HepG2 (cell line): ENCODE measurements around the gene GINS2. TPM values are rescaled to one million over a fixed set of nuclear protein-coding genes. Genes with fewer than 3 reads are reported as not detected.
A peak's percentile ranks its signal among the peaks of the same experiment; 100 is the strongest.

ENCODE experiments used
- ATAC-seq: fragments of 200-7000 bp; cut with Tn5 transposase; 3 replicates; pipeline ENCODE4 v1.9.1; 2020; ENCODE audit warnings: mild to moderate bottlenecking, moderate library complexity
- BruUV-seq: library from RNA; stranded (reverse); fragments of 400-500 nt; replicated peaks from 2 replicates; lab custom pipeline; 2021; lab: Mats Ljungman, UMichigan
- CTCF ChIA-PET: fragments of 300-600 bp; formaldehyde crosslinking; extraction: SDS; loops from one replicate; lab custom pipeline; 2021; ENCODE audit warnings: low total read pairs, inconsistent platforms, low intra/inter-chr PET ratio; lab: Yijun Ruan, JAX
- POLR2A ChIA-PET: fragments of 350-600 bp; sonication (Branson Sonifier 250); formaldehyde crosslinking; loops from one replicate; lab custom pipeline; 2020; ENCODE audit warnings: antibody characterized with exemption, inconsistent platforms; lab: Yijun Ruan, JAX
- DNase-seq: peaks from one replicate; pipeline ENCODE4 v3.0.0-alpha.2; 2015; ENCODE audit warnings: low spot score
- FAIRE-seq: peaks from 3 replicates; lab custom pipeline; 2011; peaks lifted over from hg19 to GRCh38; lab: Jason Lieb, UNC
- H2AFZ ChIP-seq: one replicate; pipeline ENCODE4 v1.6.1; 2011; ENCODE audit warnings: low read length, inconsistent platforms
- H3K27ac ChIP-seq: fragments of 300-600 bp; 3 replicates; pipeline ENCODE4 v1.8.0; 2011; ENCODE audit warnings: mixed run types, mild to moderate bottlenecking, mixed read lengths, low read length, inconsistent platforms; ENCODE audit not compliant: insufficient read depth; ENCODE audit errors: extremely low read length
- H3K27me3 ChIP-seq, 2 experiments: fragments of 200-600 bp in 1 of 2; 2 replicates in 1 of 2; 3 replicates in 1 of 2; pipeline versions ENCODE4 v1.6.0 to v1.8.0; 2011; ENCODE audit warnings: low read length in 2 of 2, mild to moderate bottlenecking in 2 of 2, moderate library complexity in 2 of 2, inconsistent platforms in 1 of 2; ENCODE audit not compliant: insufficient read depth in 2 of 2, control insufficient read depth in 1 of 2
- H3K36me3 ChIP-seq, 2 experiments: fragments of 200-600 bp in 1 of 2; replicated peaks in 1 of 2; 2 replicates in 1 of 2; 3 replicates in 1 of 2; pipeline versions ENCODE4 v1.5.1 to v1.8.0; 2011; ENCODE audit warnings: low read length in 2 of 2, inconsistent platforms in 1 of 2; ENCODE audit not compliant: insufficient read depth in 2 of 2, control insufficient read depth in 1 of 2
- H3K4me1 ChIP-seq: 2 replicates; pipeline ENCODE4 v1.5.1; 2012; ENCODE audit warnings: low read length, inconsistent platforms; ENCODE audit not compliant: insufficient read depth
- H3K4me2 ChIP-seq: 2 replicates; pipeline ENCODE4 v1.6.0; 2011; ENCODE audit warnings: low read depth, low read length, inconsistent platforms
- H3K4me3 ChIP-seq, 3 experiments: fragments of 200-600 bp in 1 of 3; sonication (generic), shearing (Covaris generic) in 1 of 3; replicated peaks in 1 of 3; 2 replicates each; pipeline ENCODE4 v1.5.1; 2011 to 2016; ENCODE audit warnings: low read length in 3 of 3, inconsistent platforms in 2 of 3, low read depth in 2 of 3, mild to moderate bottlenecking in 2 of 3, control low read depth in 1 of 3, mixed read lengths in 1 of 3; ENCODE audit not compliant: insufficient read depth in 1 of 3
- H3K79me2 ChIP-seq: one replicate; pipeline ENCODE4 v1.6.1; 2011; ENCODE audit warnings: low read length, inconsistent platforms; ENCODE audit not compliant: insufficient read depth
- H3K9ac ChIP-seq: 2 replicates; pipeline ENCODE4 v1.6.0; 2011; ENCODE audit warnings: mild to moderate bottlenecking, low read depth, low read length, inconsistent platforms; ENCODE audit not compliant: insufficient read depth
- H3K9me3 ChIP-seq: 2 replicates; pipeline ENCODE4 v1.5.1; 2012; ENCODE audit warnings: mild to moderate bottlenecking, low read length
- H4K20me1 ChIP-seq: 2 replicates; pipeline ENCODE4 v1.6.0; 2011; ENCODE audit warnings: inconsistent platforms, mild to moderate bottlenecking, low read length, moderate library complexity; ENCODE audit not compliant: insufficient read depth
- HMG20B ChIP-seq: conservative IDR thresholded peaks from 2 replicates; pipeline ENCODE4 v1.6.1; 2016; ENCODE audit warnings: missing genetic modification reagents, missing compliant biosample characterization
- TAF15 ChIP-seq: fragments of 200-400 bp; formaldehyde crosslinking; IDR thresholded peaks from one replicate; pipeline ENCODE4 v1.6.1; 2018; ENCODE audit warnings: mild to moderate bottlenecking, low read depth, low read length; ENCODE audit not compliant: poor library complexity, severe bottlenecking
- ZNF768 ChIP-seq: sonication (generic); formaldehyde crosslinking; IDR thresholded peaks from 2 replicates; pipeline ENCODE4 v1.4.0; 2020; ENCODE audit warnings: missing genetic modification reagents
- WGBS: methylation state at CpG from one replicate; pipeline ENCODE4 v1.1.6; 2017; ENCODE audit warnings: low lambda C conversion rate; 5-methylcytosine and 5-hydroxymethylcytosine counted together
- in situ Hi-C: cut with HindIII; loops from 2 replicates; pipeline ENCODE4 v1.10.0; 2017; ENCODE audit warnings: low pct_unique_long_range_greater_than_20kb; ENCODE audit not compliant: extremely low pct_ligation_motif_present
- intact Hi-C: fragments of 100-400 bp; cut with micrococcal nuclease; formaldehyde crosslinking; loops from one replicate; pipeline ENCODE4 v1.10.0; 2022; ENCODE audit not compliant: unreplicated experiment
- polyA plus RNA-seq, 8 experiments: library from polyadenylated mRNA; depleted of rRNA in 3 of 8; stranded (reverse) in 7 of 8; unstranded in 1 of 8; fragments of >200 nt; fragmentation: Illumina TruSeq in 4 of 8; extraction: Trizol in 4 of 8; gene quantifications; 2 replicates each; pipeline versions ENCODE4 v1.2.1 to v1.2.3, GENCODE V29; 2011 to 2016; ENCODE audit warnings: low read depth in 4 of 8, missing spikeins in 1 of 8, mixed read lengths in 1 of 8; ENCODE audit not compliant: insufficient read depth in 1 of 8
- total RNA-seq, 5 experiments: library from RNA; depleted of rRNA; stranded (reverse); fragments of >200 nt; fragmentation: Illumina TruSeq; extraction: Trizol; gene quantifications; 2 replicates each; pipeline ENCODE4 v1.2.3, GENCODE V29; 2016; ENCODE audit warnings: low read depth in 1 of 5
- TF ChIP-seq, protein P1 (sequence below): sonication (generic); formaldehyde crosslinking; IDR thresholded peaks from 2 replicates; pipeline ENCODE4 v1.5.1; 2020; ENCODE audit warnings: mild to moderate bottlenecking, missing genetic modification reagents, moderate library complexity

Gene GINS2
- total and polyA plus RNA-seq, 2 of the 13 experiments (the other 11 are each of a cell fraction or from before 2014, with no cell fraction given): 10.6 to 48.3 TPM

DNA sequence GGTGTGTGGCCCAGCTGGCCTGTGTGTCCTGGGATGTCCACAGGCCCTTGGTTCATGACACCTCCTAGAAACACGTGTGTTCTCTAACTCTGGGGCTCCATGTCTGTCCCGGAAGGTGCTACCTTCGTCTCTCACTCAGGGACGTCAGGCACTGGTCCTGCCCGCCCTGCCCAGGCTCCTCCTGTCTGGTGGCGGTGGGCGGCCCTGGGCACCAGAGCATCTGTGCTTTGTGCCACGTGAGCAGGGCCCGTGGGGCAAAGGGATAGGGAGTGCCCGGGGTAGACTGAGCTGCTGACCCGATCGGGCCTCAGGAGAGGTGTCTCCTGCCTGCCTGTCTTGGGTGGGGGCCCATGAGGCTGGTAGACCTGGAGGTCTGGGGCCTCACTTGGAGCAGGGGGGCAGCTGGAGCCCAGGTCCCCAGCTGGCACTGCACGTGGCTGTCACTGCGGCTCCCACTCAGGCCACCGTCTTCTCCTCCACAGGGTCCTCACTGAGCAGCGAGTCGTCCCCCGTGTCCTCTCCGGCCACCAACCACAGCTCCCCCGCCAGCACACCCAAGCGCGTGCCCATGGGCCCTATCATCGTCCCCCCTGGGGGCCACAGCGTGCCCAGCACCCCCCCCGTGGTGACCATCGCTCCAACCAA, 40.6 kb downstream of the GINS2 start:
- intact Hi-C loops (no loop called here), in situ Hi-C loops (no loop called here)
- FAIRE-seq: no peak
- ChIA-PET CTCF (no interaction called here), POLR2A (no interaction called here)
- Histone ChIP-seq H3K79me2 (peaks cover 26% of the 10 kb centered on the region), H3K9me3 (no peaks in the 10 kb centered on the region), H2AFZ (no peak overlapping the region), H3K27ac (no peak overlapping the region), H3K4me1 (peaks cover 47% of the 10 kb centered on the region), H3K27me3 (no peaks in the 10 kb centered on the region), H3K36me3 (peaks cover 33% of the 10 kb centered on the region in 2 experiments), H3K4me2 (no peak overlapping the region), H4K20me1 (peaks cover 79% of the 10 kb centered on the region), H3K4me3 (no peak overlapping the region), H3K9ac (no peak overlapping the region)
- ATAC-seq: no peak
- no peak for DNase-seq
- 97% methylated on average over 23 of the region's 26 CpGs for WGBS
- TF ChIP-seq ZNF768 (CRISPR knock-in tag) (peak; percentile 4; the same call in 1 of the 2 replicates), HMG20B (CRISPR knock-in tag) (no peak), TAF15 (peak; percentile 53)
- TF ChIP-seq, protein P1, sequence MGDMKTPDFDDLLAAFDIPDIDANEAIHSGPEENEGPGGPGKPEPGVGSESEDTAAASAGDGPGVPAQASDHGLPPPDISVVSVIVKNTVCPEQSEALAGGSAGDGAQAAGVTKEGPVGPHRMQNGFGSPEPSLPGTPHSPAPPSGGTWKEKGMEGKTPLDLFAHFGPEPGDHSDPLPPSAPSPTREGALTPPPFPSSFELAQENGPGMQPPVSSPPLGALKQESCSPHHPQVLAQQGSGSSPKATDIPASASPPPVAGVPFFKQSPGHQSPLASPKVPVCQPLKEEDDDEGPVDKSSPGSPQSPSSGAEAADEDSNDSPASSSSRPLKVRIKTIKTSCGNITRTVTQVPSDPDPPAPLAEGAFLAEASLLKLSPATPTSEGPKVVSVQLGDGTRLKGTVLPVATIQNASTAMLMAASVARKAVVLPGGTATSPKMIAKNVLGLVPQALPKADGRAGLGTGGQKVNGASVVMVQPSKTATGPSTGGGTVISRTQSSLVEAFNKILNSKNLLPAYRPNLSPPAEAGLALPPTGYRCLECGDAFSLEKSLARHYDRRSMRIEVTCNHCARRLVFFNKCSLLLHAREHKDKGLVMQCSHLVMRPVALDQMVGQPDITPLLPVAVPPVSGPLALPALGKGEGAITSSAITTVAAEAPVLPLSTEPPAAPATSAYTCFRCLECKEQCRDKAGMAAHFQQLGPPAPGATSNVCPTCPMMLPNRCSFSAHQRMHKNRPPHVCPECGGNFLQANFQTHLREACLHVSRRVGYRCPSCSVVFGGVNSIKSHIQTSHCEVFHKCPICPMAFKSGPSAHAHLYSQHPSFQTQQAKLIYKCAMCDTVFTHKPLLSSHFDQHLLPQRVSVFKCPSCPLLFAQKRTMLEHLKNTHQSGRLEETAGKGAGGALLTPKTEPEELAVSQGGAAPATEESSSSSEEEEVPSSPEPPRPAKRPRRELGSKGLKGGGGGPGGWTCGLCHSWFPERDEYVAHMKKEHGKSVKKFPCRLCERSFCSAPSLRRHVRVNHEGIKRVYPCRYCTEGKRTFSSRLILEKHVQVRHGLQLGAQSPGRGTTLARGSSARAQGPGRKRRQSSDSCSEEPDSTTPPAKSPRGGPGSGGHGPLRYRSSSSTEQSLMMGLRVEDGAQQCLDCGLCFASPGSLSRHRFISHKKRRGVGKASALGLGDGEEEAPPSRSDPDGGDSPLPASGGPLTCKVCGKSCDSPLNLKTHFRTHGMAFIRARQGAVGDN (CRISPR knock-in tag): 0 out of 2 replicates have a peak, but pooled peaks have one; percentile 2
- no TSS peak for BruUV-seq
